Measurements from ENCODE around the gene OR1S1. TPM values are rescaled to one million over a fixed set of nuclear protein-coding genes. Genes with fewer than 3 reads are reported as not detected.

Gene OR1S1
- total RNA-seq, 1 experiment from 2014 or later, result not detected

GRCh38 chr11:58199271-58199670 lies 13.2 kb upstream of the OR1S1 start:
- Histone ChIP-seq H3K79me1 (ENCODE audit: insufficient read depth, low read depth, low read length, poor library complexity, severe bottlenecking) (no peaks in the 10 kb centered on the region), H3K23me2 (ENCODE audit: insufficient read length, low read depth, low read length, poor library complexity, severe bottlenecking) (no peaks in the 10 kb centered on the region), H3K27ac (ENCODE audit: insufficient read length, low read depth, low read length) (no peak overlapping the region), H2AFZ (ENCODE audit: low read length) (no peak overlapping the region), H3K18ac (ENCODE audit: insufficient read length, low read depth, low read length) (no peak overlapping the region), H3K9ac (ENCODE audit: extremely low read depth, insufficient read length, low read length) (no peak overlapping the region), H3T11ph (ENCODE audit: low read length) (no peak overlapping the region), H4K91ac (ENCODE audit: insufficient read length, low read depth, low read length) (no peak overlapping the region), H2AK5ac (ENCODE audit: insufficient read length, low read length) (no peak overlapping the region), H2BK15ac (ENCODE audit: low read depth, low read length) (no peak overlapping the region), H3K4me1 (ENCODE audit: insufficient read depth, low read length) (no peaks in the 10 kb centered on the region), H2BK12ac (ENCODE audit: insufficient read length, low read depth, low read length) (no peak overlapping the region), H2BK20ac (ENCODE audit: low read depth, low read length, poor library complexity, severe bottlenecking) (no peak overlapping the region), H2BK5ac (ENCODE audit: insufficient read length, low read length) (no peak overlapping the region), H3K79me2 (ENCODE audit: insufficient read depth, low read length) (no peaks in the 10 kb centered on the region), H4K8ac (replicated peaks; ENCODE audit: insufficient read length, low read depth, low read length) (no peak overlapping the region), H2BK120ac (ENCODE audit: low read depth, low read length, poor library complexity, severe bottlenecking) (no peak overlapping the region), H3K56ac (ENCODE audit: insufficient read length, low read depth, low read length) (no peak overlapping the region), H3K9me3 (ENCODE audit: control insufficient read depth, low read depth, low read length) (no peaks in the 10 kb centered on the region), H3K23ac (ENCODE audit: insufficient read length, low read depth, low read length) (no peak overlapping the region), H3K14ac (ENCODE audit: insufficient read depth, low read length) (no peak overlapping the region), H3K27me3 (ENCODE audit: insufficient read depth, low read length) (no peaks in the 10 kb centered on the region), H4K5ac (ENCODE audit: insufficient read length, low read depth, low read length) (no peak overlapping the region), H4K20me1 (ENCODE audit: control insufficient read depth, insufficient read depth, insufficient read length) (no peaks in the 10 kb centered on the region), H3K4ac (ENCODE audit: low read depth, low read length) (no peak overlapping the region), H3K4me2 (ENCODE audit: insufficient read depth, insufficient read length, low read length) (no peak overlapping the region)
- Mint-ChIP-seq H3K27ac (no peak overlapping the region), H3K36me3 (ENCODE audit: insufficient read depth in 1 of 3, low read depth in 3 of 3) (peaks cover 0 to 8% (median 0%) of the 10 kb centered on the region in 3 experiments; a peak in 1 of 7 replicates), H3K4me3 (no peak overlapping the region), H3K4me1 (no peaks in the 10 kb centered on the region), H3K9me3 (peaks cover 22 to 39% of the 10 kb centered on the region in 2 experiments), H3K27me3 (ENCODE audit: low read depth) (no peaks in the 10 kb centered on the region)
- TF ChIP-seq CTCF (conservative IDR thresholded peaks at IDR 0.05), result no peak
- no CpG with 5 or more reads among the region's 1 CpG for WGBS (ENCODE audit: extremely low coverage, insufficient read length, low lambda C conversion rate)
- no peak for DNase-seq
